Activated CD4-positive, CD25-positive, alpha-beta regulatory T cell (primary cell): ENCODE measurements around the gene MPPE1.

Experiments used
- DNase-seq, 4 experiments: peaks; one replicate each; lab custom pipeline; 2025; lab: John Stamatoyannopoulos, UW

Gene MPPE1

DNA sequence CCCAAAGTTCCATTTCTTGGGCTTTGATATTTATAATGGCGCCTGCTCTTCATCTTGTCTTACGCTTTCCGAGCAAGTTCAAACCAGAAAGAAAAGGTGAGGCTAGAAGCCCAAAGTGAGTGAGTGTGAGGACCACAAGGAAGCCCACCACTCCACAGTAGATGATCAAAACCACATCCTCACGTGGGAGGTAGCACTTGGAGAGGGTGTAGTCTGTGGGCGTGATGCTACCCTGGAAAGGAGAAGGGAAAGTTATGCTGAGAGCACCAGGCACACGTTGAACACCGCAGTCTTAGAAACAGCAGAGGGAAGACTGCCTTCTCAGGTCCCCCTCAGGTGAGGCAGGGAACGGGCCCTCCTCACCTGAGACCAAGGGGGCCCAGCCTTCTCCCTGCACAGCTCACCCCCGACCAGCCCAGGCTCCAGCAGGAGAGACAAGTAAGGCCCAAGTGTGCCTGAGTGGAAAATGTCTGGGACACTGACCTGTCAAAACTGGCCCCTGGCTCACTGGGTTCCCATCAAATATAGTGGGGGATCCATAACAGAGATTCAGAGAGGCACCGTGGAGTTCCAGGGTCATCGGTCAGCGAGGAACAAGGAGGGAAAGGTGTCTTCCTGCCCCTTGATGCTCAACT is 23.6 kb downstream of the MPPE1 start:
- DNase-seq, result no peak

DNA sequence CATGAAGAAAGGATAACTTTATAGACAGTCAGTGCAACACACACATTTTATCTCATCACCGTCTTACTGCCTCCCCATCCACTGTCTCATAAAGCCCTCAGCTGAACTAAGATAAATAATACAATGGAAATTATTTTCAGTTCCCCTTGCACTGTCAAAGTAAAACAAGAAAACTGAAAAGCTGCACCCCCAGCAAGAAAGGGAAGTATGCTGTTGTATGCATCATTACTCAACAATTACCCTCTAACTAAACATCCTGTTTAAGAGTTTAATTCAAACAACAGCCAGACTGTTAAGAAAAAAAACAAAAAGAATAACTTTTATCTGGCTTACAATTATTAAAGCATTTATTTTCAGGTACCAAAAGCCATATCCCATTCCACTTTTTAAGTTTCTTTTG is 25.0 kb downstream of the MPPE1 start:
- DNase-seq, result no peak

DNA sequence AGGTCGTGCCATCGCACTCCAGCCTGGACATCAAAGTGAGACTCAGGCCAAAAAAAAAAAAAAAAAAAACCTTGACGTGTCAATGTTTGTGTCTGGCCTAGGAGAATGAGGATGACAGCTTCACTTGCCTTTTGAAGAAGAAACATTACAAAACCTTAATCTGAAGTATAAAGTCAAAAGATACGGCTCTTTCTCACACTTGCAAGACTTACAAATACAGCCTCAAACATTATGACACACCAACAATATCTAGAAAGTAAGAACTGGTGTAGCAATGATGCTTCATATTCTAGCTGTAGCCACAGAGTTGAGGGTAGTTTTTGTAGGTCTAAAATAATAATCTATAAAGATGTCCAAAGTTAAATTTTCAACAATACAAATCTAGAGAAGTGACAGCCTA is 25.5 kb downstream of the MPPE1 start:
- DNase-seq, result no peak

DNA sequence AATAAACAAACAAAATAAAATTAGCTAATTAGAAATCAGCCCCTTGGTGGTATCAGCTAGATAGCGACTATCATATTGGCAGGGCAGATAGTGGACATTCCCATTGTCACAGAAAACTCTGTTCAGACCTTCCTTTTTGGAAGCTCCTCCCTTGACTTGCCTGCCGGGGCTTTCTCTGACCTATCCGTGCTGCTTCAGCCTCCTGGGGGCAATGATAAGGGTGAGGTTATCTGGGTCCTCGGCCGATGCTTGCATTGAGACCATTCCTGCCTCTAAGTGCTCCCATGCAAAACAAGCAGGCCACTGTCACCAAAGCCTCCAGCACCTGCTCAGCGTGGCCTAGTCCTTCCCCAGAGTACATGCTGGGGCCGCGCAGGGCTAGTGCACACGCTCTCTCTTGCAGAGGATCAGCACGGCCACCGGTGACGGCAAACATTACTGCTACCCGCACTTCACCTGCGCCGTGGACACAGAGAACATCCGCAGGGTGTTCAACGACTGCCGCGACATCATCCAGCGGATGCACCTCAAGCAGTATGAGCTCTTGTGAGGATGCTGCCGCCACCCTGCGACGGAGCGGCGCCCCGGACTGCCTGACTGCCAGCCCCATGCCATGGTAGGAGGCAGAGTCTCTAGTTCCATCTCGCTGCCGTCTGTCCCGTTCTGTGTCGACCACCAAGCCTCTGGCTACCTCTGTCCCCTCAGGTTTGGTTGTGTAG is 27.4 kb downstream of the MPPE1 start:
- DNase-seq, result no peak

DNA sequence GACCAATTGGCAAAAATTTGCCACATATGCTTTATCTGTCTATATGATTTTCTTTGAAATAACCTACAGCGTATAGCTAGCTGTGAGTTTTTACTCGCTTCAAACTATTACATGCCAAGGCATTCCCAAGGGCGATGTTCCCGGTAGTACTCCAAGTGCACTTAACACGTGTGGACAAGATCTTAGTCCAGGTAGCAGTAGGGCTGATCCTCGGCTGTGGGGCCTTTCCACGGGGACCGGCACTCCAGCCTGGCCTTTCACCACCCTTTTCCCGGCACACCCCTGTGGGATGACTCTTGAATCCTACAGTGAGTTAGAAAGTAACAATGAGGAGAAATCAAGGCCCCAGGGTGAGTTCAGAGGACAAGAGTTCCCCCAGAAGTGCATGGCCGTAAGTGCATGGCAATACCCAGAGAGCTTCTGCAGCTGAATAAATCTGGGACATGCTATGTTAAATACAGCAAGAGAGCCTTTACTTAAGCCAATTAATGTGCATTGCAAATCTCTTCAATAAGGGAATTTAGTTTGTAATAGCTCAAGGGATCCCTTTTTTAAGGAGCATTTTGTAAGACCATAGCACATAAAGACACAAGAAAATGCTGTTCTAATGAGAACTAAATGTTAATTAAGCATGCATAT is 30.5 kb downstream of the MPPE1 start:
- no peak for DNase-seq

DNA sequence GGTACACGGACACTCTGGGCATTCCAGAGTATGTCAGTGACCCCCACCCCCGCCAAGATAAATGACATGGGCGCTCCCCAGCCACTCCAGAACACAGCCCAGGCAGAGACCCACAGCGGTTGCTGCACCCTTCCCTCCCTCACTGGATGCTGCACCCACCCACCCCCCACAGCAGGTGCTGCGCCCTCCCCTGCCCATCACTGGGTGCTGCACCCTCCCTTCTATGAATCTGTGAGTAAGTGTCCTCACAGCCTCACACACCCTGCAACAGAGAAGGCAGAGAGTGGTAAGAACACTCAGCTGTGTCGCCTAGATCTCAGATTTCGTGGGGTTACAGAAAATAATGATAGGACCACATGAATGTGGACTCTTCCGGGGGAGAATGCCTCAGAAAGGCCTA is 33.4 kb downstream of the MPPE1 start:
- DNase-seq, result no peak

DNA sequence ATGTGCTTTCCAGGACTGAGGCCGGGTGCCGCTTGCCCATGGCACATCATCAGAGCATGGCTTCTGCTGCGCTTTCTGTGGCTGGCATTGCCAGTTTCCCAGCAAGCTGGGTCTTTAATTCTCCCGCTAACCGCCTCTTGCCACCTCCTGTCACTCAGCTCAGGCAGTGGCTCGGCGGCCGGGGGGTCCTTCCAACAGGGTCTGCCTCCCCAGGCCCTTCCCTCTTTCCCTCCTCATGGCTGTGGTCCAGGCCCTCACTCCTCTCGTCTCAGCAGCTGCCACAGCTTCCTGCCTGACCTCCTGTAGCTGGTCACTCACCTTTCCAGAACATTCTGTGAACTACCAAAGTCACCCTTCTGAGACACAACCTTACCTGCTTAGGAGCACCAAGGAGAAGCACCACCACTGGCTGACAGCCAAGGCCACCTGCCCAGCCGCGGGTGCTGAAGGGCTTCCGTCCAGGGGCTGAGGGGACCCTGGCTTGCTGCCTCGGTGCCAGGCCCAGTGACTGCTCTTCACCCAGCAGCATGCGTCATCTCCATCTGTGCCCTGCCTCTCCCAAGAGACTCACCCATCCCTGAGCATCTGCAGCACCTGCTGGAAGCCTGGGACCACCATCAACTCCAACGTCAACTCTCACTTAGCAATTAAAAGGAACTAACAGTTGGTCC is 34.3 kb downstream of the MPPE1 start:
- DNase-seq, result no peak

DNA sequence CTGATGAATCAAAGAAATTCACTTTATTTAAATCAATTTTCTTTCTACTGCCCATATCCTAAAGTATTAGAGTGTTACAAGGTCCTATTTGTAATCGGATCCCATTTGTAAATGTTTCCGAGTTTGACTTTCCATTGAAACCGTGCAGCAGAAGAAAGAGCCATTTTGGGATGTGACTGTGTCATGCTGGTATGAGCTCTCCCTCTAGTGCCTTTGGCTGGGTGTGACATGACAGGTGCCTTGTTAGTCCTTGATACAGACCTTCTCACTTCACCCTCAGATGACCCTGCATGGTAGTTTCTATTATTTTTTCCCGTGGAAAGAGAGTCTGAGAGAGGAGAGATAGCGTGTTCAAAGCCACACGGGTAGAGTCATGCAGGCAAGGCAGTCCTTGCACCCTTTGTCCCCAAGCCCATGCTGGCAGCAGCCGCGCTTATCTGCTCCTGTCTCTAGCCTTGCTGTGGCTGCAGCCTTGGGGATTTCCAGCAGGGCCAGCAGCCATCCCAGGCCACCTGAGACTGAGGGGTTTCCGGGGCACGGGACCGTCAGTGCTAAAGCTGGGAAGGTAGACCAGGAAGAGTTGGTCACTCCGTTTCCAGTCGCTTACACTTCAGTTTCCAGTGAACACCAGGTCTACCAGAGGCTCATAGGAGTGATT is 35.5 kb downstream of the MPPE1 start:
- DNase-seq, result no peak

DNA sequence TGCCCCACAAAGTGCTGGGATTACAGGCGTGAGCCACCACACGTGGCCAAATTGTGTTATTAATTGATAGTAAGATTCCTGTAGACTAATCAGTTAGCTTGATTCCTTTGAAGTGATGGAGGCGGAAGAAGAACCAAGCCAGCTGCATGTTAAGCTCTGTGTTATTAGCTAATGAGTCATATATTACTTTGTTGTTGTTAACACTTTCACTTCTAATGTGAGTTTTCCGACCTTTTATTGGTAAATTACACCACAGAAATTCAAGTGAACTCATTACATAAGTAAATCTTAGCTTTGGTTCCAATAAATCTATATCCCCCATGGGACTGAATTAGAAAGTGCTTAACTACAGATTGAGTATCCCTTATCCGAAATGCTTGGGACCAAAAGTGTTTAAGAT is 36.6 kb downstream of the MPPE1 start:
- no peak for DNase-seq

DNA sequence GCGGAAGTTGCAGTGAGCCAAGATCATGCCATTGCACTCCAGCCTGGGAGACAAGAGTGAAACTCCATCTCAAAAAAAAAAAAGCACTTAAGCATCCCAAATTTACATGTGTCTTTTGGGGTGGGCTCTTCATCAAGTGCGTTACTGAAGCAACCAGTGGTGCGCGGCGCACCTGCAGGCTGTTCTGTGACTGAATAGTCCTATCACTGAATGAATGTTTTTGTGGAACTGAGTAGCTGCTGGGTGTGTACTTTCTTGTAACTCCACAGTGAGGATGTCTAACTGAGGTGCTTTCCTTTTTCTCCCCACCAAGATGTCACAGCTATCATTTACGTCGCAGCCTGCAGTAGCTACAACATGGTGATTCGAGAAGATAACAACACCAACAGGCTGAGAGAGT is 39.9 kb downstream of the MPPE1 start:
- no peak for DNase-seq

DNA sequence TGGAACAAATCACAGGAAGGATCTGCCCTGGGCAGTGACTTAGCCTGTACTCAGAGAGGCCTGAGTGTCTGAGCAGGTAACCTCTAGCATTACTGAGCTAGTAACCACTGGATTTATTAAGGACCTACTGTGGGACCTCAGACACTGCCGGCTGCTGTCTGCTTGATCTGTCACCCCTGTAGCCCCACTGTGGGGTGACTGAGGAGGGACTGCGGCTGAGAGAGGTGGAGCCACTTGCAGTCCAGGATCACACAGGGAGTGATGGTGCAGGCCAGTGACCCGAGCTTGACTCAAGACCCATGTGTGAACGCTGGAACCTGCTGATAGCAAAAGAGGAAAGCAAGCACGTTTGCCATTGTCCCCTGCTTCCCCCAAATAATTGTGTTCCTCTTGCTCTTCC is 41.4 kb downstream of the MPPE1 start:
- no peak for DNase-seq

DNA sequence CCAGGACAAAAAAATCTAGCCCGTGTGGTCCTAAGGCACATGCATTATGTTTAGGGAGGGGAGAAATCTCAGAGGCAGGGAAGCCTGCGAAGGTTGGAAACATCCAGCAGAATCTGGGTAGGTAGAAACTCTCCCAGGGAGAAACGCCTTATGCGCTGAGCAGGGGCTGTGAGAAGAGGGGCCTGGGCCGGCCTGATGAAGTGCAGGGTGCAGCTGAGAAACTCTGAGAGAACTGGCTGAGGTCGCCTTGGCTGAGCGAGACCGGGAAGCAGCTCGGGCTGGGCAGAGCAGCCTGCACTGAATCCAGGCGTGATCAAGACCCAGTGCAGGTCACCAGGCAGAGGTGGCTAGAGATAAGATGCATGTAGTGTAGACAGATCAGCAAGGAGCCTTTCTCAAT is 41.8 kb downstream of the MPPE1 start:
- DNase-seq, result no peak

DNA sequence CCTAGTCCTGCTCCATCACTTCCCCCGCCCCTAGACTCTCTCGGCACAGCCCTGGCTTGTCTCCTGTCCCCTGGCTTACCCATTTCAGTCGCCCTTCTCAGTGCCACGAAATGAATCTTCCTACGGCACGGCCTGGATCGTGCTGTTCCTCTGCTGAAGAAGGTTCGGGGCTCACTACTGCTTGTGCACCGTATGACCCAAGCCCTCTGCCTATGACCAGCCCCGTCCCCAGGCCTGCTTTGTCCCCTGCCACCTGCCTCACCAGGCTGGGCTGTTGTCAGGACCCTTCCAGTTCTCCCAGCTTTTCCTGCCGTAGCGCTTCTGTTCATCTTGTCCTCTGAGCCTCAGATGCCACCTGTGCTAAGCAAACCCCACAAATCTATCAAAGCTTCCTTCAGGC is 43.0 kb downstream of the MPPE1 start:
- no peak for DNase-seq

DNA sequence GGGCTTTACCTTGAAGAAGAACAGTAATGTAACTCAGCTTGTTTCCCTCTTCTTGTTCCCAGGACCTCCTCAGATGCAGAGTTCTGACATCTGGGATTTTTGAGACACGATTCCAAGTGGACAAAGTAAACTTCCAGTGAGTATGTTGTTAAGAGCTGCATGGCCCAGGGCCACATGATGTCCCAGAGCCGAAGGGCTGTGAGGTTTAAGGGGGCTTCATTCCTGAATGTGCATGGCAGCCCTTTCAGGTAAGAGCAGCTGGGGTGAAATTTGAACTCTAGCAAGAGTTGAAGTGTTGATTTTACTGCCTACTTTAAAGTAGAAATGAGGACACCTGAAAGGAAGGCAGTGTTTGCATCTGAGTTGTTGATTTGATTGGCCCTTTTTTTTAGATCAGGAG is 43.6 kb downstream of the MPPE1 start:
- DNase-seq, result no peak

DNA sequence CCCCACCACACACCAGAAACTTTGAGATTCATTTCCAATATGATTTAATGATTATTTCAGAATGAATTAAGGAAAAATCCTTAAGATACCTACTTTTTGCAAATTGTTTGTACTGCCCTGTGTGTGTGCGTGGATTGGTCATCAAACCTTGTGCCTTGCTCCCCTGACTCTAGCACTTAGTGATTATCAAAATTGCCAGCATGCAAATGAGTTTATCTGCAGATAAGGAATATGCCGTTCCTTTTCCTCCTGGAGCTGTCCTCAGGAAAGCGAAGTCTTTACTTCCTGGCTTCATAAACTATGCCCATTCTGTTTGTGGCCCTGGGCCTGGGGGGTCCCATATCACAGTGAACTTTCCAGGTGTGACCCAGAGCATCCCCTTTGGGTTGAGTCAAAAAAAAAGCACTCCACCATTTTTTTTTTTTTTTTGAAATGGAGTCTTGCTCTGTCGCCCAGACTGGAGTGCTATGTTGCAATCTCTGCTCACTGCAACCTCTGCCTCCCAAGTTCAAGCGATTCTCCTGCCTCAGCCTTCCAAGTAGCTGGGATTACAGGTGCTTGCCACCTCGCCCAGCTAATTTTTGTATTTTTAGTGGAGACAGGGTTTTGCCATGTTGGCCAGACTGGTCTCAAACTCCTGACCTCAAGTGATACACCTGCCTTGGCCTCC is 45.5 kb downstream of the MPPE1 start:
- no peak for DNase-seq

DNA sequence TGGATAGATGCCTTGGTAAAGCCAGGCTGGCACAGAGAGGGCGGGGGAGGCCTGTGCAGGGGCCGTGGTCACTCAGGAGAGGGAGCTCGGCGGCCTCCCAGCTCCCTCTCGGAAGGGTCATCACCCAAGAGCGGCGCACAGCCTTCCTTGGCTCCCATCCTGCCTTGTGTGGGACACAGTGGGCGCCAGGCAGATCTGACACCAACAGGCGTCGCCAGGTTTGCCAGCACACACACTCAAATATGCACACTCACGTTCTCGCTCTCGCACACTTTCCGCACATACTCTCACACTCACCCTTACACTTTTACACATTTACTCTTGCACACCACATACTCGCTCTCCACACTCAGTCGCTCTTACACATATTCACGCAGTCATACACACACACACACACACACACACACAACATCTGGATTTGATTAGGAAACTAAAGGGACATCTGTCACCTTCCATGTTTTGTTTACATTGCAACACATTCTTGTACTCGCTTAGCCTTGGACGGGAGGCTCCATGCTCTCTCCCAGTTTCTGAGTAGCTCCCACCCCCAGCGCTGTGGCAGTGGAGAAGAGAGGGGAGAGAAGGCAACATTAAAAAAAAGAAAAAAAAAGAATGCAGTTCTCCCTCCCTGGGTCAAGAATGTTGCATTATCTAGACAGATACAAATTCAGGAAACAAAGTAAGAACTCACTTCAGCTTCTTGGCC is 46.4 kb downstream of the MPPE1 start:
- no peak for DNase-seq

DNA sequence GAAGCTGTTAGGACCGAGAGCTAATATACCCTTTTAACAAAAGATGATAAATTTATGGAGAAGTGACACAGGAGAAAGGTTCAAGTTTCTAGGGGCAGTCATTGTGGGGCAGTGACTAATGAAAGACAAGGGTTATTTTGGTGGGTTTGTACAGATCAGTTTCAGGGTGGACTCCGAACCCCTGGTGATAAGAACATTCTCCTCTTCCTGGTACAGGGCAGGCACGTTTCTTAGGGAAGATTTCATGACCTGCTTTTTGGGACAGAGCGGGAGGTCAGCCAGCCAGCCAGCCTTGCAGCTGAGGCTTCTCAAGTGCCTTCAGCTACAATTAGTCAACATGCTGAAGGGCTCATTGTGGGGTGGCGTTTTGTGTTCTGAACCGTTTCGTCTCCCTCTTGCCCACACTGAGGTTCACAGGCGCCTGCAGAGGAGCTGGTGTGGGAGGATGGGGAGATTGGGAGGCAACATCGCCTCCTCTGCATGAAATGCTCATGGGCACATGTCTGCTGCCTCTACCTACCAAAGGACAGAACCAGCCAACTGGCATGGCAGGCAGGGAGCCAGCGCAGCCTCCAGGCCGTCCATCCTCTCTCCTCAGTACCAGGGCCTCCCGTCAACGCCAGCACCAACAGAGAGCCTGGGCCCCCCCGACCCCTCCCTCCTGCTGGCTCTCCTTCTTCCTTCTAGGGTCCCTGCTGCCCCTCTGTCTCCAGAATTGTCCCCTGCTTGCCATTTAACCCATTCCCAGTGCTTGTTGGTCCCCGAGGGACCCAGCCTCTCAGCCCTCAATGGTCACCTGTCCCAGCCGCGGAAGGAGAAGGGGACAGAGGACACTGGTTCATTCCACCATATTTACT is 47.3 kb downstream of the MPPE1 start:
- no peak for DNase-seq

DNA sequence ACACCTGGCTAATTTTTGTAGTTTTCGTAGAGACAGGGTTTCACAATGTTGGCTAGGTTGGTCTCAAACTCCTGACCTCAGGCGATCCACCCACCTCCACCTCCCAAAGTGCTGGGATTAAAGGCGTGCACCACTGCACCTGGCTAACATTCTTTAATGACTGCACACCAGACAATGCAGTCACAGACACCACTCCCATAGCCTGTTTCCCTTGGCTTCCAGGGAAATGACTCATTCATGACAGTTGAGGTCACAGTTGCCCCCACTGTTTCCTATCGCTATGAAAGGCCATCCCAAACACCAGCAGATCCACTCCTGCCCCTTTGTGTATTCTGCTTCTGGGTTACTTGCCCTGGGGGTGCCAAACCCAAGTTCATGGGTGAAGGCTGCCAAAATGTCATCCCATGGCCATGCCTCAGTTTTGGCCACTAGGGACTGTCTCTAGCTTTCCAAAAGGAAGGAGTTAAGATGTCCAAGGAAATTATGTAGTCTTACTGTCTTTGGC is 48.2 kb downstream of the MPPE1 start:
- no peak for DNase-seq

DNA sequence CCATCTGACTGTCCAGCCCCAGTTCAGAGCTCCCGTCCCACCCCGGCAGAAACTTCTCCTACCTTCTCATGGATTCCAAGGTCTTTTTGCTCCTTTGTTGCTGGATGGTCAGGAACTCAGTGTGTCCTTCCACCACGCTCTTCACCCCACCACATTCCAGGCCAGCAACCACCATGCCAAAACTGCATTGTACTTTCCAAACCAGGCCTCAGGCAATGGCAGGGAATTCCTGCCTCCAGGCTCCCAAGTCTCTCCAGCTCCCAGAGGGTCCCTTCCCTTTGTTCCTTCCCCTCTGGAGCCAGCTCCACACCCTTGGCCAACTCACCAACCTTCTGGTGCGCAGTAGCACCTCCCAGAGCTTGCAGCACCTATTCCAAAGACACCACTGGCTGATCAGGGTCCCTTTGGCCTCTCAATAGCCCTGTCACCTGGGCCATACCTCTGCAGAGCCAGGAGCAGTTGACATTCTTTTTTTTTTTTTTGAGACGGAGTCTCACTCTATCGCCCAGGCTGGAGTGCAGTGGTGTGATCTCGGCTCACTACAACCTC is 48.8 kb downstream of the MPPE1 start:
- no peak for DNase-seq
